ENCODE data around the gene COMMD4. TPM values are rescaled to one million over a fixed set of nuclear protein-coding genes. Genes with fewer than 3 reads are reported as not detected.
"Not testable (repeated sequence)": the region's sequence is repeated elsewhere in the genome, so short reads cannot be mapped to it uniquely, and the experiment has no call there.

Gene COMMD4
- total RNA-seq, 2 experiments from 2014 or later: 92.7 to 97.4 TPM

DNA sequence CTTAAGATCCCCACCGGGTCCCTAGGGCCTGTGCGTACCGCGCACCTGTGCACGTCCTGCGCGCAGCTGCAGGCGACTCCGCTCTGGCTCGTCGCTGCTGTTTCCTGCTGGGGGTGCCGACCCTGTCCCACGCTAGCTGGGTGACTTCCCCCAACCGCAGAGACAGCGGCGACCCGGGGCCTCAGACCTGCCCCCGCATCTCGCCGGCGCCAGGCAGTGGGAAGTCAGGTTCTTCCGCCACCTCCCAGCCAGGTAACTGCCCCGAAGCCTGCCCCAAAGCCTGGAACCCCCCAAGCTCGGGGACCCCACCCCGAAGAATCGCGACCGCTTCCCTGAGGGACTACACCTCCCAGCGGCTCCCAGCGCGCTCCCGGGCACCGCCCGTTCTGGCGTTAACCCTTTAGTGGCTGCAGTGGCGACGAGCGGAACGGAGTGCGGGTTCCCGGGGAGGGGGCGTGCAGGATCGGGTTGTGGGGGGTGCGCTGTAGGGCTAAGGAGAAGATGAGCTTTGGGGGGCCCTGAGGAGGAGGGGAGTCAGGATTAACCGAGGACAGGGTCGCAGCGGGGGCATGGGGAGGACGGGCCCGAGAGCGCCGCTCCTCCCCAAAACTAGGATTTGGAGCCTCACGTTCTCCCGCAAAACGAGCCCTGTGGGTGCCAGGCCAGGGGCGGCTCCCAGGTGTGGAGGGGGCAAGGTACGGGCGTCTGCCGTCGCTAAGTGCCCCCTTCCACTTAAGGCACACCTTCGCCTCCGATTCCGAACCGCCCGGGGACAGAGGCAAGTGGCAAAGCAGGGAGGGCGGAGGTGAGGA lies 11.6 kb downstream of the COMMD4 start:
- Mint-ChIP-seq H3K9me3 (peaks cover 11% of the 10 kb centered on the region), H3K36me3 (peaks cover 28% of the 10 kb centered on the region)
- peak; percentile 62 for DNase-seq

GRCh38 chr15:75348034-75348561 lies 12.2 kb downstream of the COMMD4 start:
- Mint-ChIP-seq H3K27me3 (peaks cover 4% of the 10 kb centered on the region), H3K4me3 (peak overlapping the region; percentile 81), H3K9me3 (peaks cover 11% of the 10 kb centered on the region), H3K4me1 (peaks cover 30% of the 10 kb centered on the region), H3K36me3 (peaks cover 32% of the 10 kb centered on the region), H3K27ac (no peak overlapping the region)
- no peak for DNase-seq

More for the DNA sequence above, 11.6 kb downstream of the COMMD4 start:
- Mint-ChIP-seq H3K27ac (peak overlapping the region; percentile 46), H3K4me1 (peaks cover 30% of the 10 kb centered on the region), H3K4me3 (peak overlapping the region; percentile 81), H3K27me3 (peaks cover 4% of the 10 kb centered on the region)

- Mint-ChIP-seq H3K4me3 (peak overlapping the region; percentile 59), H3K36me3 (peaks cover 32% of the 10 kb centered on the region), H3K9me3 (peaks cover 11% of the 10 kb centered on the region), H3K4me1 (peaks cover 30% of the 10 kb centered on the region), H3K27ac (peak overlapping the region; percentile 62), H3K27me3 (peaks cover 4% of the 10 kb centered on the region)
- no peak for DNase-seq
These were observed 12.9 kb downstream of the COMMD4 start for GRCh38 chr15:75348562-75349350.

DNA sequence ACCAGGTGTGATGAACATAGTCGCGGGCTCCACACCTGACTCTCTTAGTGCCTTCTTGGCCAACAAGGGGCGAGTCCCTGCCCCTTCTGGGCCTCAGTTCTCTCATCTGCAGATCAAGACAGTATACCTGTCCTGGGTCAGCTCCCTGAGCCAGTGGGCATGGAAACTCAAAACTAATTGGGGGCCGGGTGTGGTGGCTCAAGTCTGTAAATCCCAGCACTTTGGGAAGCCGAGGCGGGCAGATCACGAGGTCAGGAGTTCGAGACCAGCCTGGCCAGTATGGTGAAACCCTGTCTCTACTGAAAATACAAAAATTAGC lies 13.4 kb downstream of the COMMD4 start:
- not testable (repeated sequence) for H3K27me3 Mint-ChIP-seq, H3K4me3 Mint-ChIP-seq, DNase-seq
- peak overlapping the region; percentile 94 for H3K27ac Mint-ChIP-seq
- H3K4me1 Mint-ChIP-seq: peaks cover 30% of the 10 kb centered on the region
- peaks cover 11% of the 10 kb centered on the region for H3K9me3 Mint-ChIP-seq
- peaks cover 32% of the 10 kb centered on the region for H3K36me3 Mint-ChIP-seq

DNA sequence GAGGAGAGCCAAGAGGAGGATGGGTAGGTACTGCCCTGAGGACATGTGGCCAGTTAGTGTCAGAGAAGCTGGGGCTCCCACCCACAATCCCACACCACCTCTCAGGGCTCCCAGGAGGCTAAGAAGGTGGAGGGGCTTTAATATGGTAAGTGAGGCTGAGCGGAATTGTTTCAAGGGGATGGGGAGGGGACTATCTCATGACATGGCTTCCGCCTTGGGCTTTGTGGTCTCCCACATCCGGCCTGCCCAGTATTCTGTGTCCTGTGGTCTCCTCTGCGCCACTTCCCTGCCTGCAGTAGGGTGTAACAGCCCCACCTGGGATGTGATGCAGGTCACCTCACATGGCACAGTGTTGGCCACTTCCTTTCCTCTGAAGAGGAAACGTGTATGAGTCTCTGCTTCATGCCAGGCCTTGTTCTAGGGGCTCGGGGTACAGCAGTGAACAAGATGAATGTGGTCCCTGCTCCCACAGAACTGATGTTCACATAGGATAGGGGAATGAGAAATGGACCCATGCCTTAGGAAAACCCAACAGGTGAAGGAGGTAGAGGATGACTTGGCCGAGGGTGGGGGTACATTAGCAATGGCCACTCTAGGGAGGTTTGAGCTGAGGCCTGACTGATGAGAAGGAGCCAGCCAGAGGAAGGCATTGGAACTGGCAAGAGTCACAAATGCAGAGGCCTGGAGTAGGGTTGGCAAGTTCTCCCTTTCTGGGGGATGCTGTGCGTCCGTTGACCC lies 14.2 kb downstream of the COMMD4 start:
- DNase-seq: peak; percentile 83
- peaks cover 4% of the 10 kb centered on the region for H3K27me3 Mint-ChIP-seq
- H3K4me1 Mint-ChIP-seq: peaks cover 30% of the 10 kb centered on the region
- H3K4me3 Mint-ChIP-seq: peak overlapping the region; percentile 22
- peaks cover 11% of the 10 kb centered on the region for H3K9me3 Mint-ChIP-seq
- H3K27ac Mint-ChIP-seq: peak overlapping the region; percentile 94
- peaks cover 32% of the 10 kb centered on the region for H3K36me3 Mint-ChIP-seq

DNA sequence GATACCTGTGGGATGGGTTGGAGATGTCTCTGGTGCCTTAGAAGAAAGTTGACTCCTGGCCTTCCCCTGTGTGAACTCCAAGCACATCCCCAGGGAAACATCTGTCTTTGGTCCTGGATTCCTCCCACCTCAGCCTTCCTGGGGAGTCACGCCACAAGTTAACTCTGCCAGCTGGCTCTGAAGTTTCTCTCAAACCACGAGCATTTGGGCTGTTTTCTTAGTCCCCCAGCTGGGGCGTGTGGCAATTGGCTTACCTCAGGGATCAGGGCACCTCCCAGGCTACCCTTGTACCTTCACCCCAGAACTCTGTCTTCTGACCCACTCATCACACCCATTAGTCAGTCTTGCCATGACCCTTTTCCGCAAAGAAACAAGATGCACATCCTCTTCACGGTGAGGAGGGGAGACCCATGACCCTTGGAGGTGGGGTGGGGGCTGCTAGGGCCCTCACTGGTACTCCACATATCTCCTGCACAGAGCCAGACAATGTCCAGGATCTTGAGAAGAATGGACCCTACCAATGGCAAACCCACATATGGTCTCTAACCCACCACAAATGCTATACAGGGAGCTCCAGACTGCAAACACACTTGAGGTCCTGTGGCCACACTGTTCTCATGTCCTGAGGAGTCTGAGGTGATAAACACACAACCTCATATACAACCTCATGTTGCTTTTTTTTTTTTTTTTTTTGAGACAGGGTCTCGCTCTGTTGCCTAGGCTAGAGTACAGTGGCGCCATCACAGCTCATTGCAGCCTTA lies 14.9 kb downstream of the COMMD4 start:
- Mint-ChIP-seq H3K4me3 (no peak overlapping the region), H3K27ac (peak overlapping the region; percentile 94), H3K4me1 (peaks cover 30% of the 10 kb centered on the region), H3K9me3 (peaks cover 11% of the 10 kb centered on the region), H3K27me3 (peaks cover 4% of the 10 kb centered on the region), H3K36me3 (peaks cover 32% of the 10 kb centered on the region)
- DNase-seq: no peak

DNA sequence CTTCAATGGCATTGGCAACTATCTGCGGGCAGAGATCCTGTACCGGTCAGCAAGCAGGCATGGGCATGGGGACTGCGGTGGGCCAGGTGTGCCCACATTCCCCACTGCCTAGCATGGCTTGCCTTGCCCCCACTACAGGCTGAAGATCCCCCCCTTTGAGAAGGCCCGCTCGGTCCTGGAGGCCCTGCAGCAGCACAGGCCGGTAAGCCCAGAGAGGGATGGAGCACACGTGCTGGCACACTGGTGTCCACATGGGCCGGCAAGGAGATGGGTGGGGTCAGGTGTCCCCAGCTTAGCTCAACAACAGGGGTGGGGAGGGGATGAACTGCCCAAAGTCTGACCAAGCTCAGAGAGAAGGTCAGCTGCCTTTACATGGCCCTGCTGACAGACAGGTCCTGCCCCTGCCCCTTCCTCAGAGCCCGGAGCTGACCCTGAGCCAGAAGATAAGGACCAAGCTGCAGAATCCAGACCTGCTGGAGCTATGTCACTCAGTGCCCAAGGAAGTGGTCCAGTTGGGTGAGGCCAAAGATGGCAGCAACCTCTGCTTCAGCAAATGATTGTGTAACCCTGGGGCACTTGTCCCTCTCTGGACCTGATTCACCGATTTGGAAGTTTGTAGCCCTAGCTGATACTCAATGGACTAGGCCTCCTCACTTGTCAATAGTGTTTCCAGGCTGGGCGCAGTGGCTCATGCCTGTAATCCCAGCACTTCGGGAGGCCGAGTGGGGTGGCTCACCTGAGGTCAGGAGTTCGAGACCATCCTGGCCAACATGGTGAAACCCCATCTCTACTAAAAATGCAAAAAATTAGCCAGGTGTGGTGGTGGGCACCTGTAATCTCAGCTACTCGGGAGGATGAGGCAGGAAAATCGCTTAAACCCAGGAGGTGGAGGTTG lies 16.6 kb downstream of the COMMD4 start:
- H3K27me3 Mint-ChIP-seq: no peaks in the 10 kb centered on the region
- no peak overlapping the region for H3K4me3 Mint-ChIP-seq
- no peak overlapping the region for H3K27ac Mint-ChIP-seq
- no peak for DNase-seq
- H3K36me3 Mint-ChIP-seq: peaks cover 32% of the 10 kb centered on the region
- H3K9me3 Mint-ChIP-seq: peaks cover 11% of the 10 kb centered on the region
- H3K4me1 Mint-ChIP-seq: peaks cover 23% of the 10 kb centered on the region

DNA sequence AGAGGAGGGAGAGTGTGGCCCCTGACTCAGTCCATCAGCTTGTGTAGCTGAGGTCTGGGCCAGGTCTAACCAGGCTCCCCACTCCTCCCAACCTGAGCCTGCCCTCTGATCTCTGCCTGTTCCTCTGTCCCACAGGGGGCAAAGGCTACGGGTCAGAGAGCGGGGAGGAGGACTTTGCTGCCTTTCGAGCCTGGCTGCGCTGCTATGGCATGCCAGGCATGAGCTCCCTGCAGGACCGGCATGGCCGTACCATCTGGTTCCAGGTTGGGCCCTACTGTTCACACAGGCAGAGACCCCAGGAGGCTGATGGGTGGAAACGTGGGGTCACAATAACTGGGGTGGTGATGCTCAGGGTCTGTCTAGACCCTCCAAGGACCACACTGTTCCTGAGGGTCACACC lies 17.7 kb downstream of the COMMD4 start:
- Mint-ChIP-seq H3K4me1 (peaks cover 21% of the 10 kb centered on the region), H3K27ac (no peak overlapping the region), H3K27me3 (no peaks in the 10 kb centered on the region), H3K9me3 (peaks cover 11% of the 10 kb centered on the region), H3K36me3 (peaks cover 29% of the 10 kb centered on the region), H3K4me3 (no peak overlapping the region)
- no peak for DNase-seq

DNA sequence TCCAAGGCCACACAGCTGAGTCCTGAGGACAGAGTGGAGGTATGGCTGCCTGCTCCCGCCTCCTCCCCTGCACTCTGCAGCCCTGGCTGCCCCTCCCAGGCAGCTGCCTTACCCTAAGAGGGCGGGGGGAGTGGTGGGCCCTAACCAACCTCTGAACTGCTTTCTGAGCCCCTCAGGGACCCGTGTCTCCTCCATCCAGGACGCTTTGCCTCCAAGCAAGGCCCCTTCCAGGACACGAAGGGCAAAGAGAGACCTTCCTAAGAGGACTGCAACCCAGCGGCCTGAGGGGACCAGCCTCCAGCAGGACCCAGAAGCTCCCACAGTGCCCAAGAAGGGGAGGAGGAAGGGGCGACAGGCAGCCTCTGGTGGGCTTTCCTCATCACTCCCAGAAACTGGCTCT lies 18.6 kb downstream of the COMMD4 start:
- Mint-ChIP-seq H3K27me3 (no peaks in the 10 kb centered on the region), H3K4me3 (no peak overlapping the region), H3K4me1 (peaks cover 16% of the 10 kb centered on the region), H3K9me3 (peaks cover 8% of the 10 kb centered on the region), H3K36me3 (peaks cover 21% of the 10 kb centered on the region), H3K27ac (no peak overlapping the region)
- no peak for DNase-seq

- H3K27ac Mint-ChIP-seq: no peak overlapping the region
- no peaks in the 10 kb centered on the region for H3K9me3 Mint-ChIP-seq
- peaks cover 13% of the 10 kb centered on the region for H3K36me3 Mint-ChIP-seq
- no peak for DNase-seq
- no peaks in the 10 kb centered on the region for H3K27me3 Mint-ChIP-seq
- H3K4me3 Mint-ChIP-seq: no peak overlapping the region
- H3K4me1 Mint-ChIP-seq: peaks cover 7% of the 10 kb centered on the region
These were observed 19.5 kb downstream of the COMMD4 start for GRCh38 chr15:75355369-75355768.

GRCh38 chr15:75356006-75356405 lies 20.1 kb downstream of the COMMD4 start:
- no peak overlapping the region for H3K27ac Mint-ChIP-seq
- peaks cover 10% of the 10 kb centered on the region for H3K36me3 Mint-ChIP-seq
- no peak overlapping the region for H3K4me3 Mint-ChIP-seq
- H3K9me3 Mint-ChIP-seq: no peaks in the 10 kb centered on the region
- H3K4me1 Mint-ChIP-seq: peaks cover 2% of the 10 kb centered on the region
- no peaks in the 10 kb centered on the region for H3K27me3 Mint-ChIP-seq
- no peak for DNase-seq

DNA sequence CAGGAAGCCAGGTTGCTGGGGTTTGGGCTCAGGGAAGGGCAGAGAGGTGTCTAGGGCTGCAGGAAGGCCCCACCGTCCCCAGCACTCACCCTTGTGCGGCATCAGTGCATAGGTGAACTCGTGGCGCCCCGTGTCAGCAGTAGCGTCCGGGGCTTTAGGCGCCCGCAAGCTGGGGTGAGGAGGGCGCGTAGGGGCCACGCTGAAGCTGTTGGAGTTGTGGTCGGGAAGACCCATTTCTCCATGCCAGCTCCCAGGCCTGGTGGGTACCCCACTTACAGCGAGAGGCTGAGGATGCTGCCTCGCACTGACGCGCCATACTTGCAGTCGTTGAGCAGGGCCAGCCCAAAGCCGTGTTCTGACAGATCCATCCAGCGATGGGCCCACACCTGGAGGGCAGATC lies 20.7 kb downstream of the COMMD4 start:
- Mint-ChIP-seq H3K4me1 (no peaks in the 10 kb centered on the region), H3K4me3 (no peak overlapping the region), H3K27ac (no peak overlapping the region), H3K36me3 (peaks cover 8% of the 10 kb centered on the region), H3K27me3 (no peaks in the 10 kb centered on the region), H3K9me3 (no peaks in the 10 kb centered on the region)
- no peak for DNase-seq

GRCh38 chr15:75357976-75358673 lies 22.3 kb downstream of the COMMD4 start:
- Mint-ChIP-seq H3K4me3 (no peak overlapping the region), H3K36me3 (peaks cover 5% of the 10 kb centered on the region), H3K27me3 (no peaks in the 10 kb centered on the region), H3K4me1 (no peaks in the 10 kb centered on the region), H3K9me3 (no peaks in the 10 kb centered on the region), H3K27ac (no peak overlapping the region)
- DNase-seq: no peak

Data from activated naive CD8-positive, alpha-beta T cell treated with anti-CD3 and anti-CD28 coated beads for 36 hours (primary cell).